Measurements from ENCODE around the gene ZNF189.

The ZNF189 gene

GRCh38 chr9:101421653-101422065, 23.0 kb downstream of the ZNF189 start:
- DNase-seq, result no peak

DNA sequence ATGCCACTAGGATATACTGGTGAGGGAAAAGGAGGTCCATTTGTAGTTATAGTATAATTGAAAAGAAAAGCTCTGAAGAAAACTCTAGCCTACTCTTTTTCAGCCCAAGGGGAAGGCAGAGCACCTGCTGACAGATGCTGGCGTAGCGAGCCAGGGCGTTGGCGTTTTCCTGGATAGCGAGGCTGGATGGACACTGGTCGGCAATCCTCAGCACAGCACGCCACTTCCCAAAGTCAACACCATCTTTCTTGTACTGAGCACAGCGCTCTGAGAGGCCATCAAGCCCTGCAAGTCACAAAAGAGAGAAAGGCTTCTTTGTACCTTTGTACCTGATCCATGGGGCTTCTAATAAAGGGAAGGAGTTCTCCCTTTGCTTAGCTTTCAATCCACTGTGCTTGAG, 28.7 kb downstream of the ZNF189 start:
- DNase-seq, result no peak

GRCh38 chr9:101427957-101428655, 29.5 kb downstream of the ZNF189 start:
- DNase-seq, result no peak

DNA sequence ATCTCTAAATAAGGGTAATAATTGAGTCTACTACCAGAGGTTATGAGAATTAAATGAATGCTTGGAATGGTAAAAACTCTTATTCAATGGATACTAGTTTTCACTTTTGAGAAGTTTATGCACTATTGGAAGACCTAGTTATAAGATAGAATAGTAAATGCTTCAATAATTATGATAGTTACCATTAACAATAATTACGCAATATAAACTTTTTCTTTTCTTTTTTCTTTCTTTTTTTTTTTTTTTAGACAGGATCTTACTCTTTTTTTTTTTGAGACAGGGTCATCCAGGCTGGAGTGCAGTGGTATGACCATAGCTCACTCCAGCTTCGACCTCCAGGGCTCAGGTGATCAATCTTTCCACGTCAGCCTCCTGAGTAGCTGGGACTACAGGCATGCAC, 30.3 kb downstream of the ZNF189 start:
- no peak for DNase-seq

- DNase-seq, result no peak
Observed at GRCh38 chr9:101429736-101430135, 31.1 kb downstream of the ZNF189 start.

DNA sequence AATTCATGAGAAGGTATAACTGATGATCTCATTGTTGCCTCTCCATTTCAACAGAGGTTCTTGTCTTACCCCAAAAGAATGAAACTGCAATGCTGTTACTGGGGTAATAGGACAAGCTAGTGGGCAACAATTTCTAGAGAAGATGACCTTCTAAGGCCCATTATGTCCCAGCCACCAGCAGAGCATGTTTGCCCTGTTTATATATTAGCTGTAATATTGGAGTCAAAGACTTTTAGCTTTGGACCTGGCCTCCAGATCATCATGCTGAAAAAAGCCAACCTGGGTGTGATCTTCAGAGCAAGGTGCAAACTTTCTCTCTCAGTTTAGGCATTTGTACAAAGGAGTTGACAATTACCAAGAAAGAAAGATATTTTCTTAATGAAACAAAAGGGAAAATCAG, 33.5 kb downstream of the ZNF189 start:
- DNase-seq, result no peak

GRCh38 chr9:101432740-101433139, 34.1 kb downstream of the ZNF189 start:
- DNase-seq, result no peak

DNA sequence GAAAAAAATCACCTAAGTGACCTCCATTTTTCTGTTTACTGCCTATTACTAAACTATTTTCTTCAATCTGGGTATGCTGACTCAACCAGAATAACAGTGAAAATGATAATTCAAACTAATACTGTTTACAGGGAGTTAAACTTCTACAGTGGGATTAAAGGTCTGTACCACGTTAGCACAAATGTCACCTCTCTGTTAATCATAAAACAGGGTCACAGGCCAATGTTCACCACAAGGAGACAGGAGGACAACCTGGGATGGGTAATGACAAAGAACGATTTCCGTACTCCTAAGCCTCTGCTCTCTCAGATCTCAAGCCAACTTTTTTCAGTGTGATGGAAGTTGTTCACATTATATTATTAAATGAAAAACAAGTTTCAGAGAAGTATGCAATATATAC, 34.6 kb downstream of the ZNF189 start:
- no peak for DNase-seq

DNA sequence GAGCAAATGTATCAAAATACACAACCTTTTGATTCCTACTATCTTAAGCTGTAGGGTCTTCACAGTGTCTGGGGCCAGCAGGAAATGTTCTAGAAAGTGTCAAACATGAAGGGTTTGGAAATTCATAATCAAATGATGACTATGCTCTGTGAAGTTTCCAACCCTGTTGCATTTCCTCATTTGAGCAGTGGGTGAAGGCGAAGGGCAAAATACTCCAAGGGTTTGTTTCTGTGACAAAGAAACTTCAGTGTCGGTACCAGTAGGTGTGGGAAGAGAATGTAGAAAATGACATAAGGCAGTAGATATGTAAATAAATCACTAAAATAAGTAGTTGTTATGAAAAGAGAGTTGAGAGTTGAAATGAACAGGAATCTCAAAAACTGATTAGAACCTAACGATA, 36.3 kb downstream of the ZNF189 start:
- no peak for DNase-seq

DNA sequence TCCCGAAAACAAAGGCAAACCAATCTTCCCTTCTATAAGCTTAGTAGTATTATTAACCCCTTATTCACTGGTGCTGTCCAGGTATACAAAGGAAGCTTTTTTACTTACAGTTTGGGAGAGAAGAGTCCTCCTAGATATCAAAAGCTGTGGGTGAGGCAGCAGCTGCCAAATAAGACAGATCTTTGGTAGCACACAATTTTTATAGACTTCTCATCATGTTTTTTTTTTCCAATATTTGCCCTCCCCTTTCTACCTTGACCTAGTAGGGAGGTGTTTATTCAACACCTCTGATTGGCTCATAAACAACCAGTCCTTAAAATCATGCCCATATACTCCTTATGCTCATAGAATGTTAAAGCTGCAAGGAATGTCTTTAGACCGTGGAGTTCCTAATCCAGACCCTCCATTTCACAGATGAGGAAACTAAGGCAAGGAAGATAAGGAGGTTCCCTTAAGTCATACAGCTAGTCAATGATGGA, 37.0 kb downstream of the ZNF189 start, which contains the start of gene ALDOB:
Gene ALDOB, minus strand, starts transcription at position 174 of the 479 bp plus-strand sequence. CDS start 4,887 bp downstream, outside the sequence.
- no peak for DNase-seq

DNA sequence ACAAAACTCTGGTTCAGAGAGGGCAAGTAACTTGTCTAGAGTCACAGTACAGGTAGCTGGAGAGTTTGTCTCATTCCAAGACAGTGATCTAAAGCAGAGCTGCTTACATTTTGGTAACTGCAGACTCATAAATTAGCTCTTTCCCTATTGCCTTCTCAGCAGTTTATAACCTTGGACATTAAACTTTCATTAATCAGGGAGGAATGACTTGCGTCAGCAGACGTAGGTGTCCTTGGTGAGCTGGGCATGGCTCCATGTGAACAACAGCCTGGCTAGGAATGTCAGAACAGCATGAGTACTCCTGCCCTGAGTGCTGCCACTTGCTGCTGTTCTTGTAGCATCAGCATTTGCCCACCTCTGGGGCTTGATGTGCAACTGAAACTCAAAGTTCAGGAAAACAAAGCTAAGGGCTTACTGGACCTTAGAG, 39.2 kb downstream of the ZNF189 start:
- no peak for DNase-seq

GRCh38 chr9:101438523-101438922, 39.9 kb downstream of the ZNF189 start:
- no peak for DNase-seq

DNA sequence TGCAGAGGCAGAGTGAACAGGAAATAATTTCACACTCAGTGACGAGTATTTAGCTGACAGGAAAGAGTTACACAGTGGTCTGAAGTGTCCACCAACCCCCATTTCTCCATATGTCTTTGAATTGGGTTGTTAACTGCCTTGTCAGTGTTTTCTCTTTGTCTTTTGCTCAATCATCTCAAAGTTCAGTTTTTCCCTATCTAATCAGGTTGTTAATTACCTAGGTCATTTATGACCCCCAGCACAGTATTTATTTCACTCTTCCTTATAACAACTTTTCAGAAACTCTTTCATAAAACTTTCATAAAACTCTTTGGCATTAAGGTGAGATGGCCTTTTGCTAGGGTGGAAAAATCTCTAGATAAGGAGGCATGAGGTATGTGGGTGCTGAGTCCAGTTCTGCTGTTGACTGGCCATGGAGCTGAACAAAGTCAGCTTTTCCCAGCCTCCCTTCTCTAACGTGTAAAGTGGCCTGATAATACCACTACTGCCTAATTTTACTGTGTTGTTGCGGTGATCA, 42.1 kb downstream of the ZNF189 start:
- DNase-seq, result no peak

DNA sequence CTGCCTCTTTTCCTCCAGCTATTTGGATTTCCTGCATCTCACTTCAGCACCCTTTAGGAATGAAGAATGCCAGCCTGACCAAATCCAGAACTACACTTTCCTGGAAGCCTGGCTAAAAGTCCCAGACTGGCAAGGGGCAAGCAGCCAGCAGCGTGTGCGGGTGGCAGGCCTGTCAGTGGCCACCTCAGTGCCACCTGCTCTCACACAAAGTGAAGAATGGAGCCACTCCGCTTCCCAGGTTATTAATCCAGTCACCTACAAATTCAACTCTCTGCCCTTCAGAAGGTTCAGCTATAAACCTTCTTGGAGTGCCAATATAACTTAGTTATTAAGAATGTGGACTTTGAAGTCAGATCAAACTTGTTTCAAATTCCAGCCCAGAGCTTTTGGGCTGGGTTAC, 43.7 kb downstream of the ZNF189 start:
- no peak for DNase-seq

DNA sequence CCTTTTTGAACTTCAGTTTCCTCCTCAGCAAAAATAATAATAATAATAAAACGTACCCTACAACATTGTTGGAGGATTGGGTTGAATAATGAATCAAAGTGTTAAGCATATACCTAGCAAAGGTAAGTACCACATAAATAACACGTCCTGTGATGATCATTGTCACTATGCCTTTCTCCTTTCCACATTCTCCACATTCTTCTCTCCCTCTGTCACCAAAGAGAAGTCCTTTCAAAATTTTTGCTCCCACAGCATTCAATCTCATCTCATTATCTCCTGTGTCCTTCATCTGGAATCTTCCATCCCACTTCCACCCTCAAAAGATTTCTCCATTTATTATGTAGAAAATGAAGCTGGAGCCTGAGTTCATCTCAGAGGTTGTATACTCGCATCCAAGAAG, 44.1 kb downstream of the ZNF189 start:
- DNase-seq, result no peak

DNA sequence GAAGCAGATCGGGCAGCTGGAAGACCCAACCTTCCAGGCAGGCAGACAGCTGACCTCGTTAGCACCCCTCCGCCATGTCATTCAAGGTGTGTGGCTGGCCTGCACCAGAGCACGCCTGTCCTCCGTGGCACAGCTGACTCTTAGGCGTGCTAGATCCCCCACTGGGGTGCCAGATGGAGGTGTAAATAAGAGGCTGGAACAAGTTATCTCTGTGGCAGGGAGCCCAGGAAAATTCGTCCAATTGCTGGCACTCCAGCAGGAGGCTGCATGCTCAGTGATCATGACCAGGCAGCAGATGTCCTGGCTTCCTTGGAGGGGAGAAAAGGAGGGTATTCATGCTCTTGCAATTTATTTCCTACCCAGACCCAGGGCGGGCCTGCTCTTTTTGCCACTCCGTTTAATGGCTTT, 44.7 kb downstream of the ZNF189 start:
- DNase-seq, result no peak

- DNase-seq, result no peak
Observed at GRCh38 chr9:101445353-101446029, 46.8 kb downstream of the ZNF189 start.

DNA sequence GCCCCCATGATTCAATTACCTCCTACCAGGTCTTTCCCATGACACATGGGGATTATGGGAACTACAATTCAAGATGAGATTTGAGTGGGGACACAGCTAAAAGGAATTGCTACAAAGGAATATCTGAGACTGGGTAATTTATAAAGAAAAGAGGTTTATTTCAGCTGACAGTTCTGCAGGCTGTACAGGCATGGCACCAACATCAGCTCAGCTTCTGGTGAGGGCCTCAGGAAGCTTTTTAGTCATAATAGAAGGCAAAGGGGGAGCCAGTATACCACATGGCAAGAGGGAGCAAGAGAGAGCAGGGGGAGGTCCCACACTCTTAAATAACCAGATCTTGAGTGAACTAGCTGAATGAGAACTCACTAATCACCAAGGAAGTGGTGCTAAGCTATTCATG, 48.1 kb downstream of the ZNF189 start:
- DNase-seq, result no peak

DNA sequence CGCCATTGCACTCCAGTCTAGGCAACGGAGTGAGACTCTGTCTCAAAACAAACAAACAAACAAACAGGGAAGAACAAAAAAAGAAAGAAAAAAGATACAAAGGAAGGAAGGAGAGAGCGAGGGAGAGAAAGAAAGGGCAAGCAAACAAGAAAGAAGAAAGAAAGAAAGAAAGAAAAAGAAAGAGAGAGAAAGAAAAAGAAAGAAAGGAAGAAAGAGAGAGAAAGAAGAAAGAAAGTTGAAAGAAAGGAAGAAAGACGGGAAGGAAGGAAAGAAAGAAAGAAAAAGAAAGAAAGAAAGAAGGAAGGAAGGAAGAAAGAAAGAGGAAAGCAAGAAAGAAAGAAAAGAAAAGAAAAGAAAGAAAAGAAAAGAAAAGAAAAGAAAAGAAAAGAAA, 50.0 kb downstream of the ZNF189 start:
- no peak for DNase-seq

- peak; percentile 33 for DNase-seq
Observed at GRCh38 chr9:101449071-101449721, 50.5 kb downstream of the ZNF189 start.

- DNase-seq, result no peak
Observed at GRCh38 chr9:101450931-101451330, 52.3 kb downstream of the ZNF189 start.

DNA sequence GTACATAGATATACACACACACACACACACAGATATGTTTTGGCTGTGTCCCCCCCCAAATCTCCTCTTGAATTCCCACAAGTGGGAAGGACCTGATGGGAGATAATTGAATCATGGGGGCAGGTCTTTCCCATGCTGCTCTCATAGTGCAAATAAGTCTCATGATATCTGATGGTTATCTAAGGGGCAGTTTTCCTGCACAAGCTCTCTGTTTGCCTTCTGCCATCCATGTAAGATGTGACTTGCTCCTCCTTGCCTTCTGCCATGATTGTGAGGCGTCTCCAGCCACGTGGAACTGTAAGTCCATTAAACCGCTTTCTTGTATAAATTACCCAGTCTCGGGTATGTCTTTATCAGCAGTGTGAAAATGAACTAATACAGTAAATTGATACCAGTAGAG, 52.8 kb downstream of the ZNF189 start:
- DNase-seq, result no peak

GRCh38 chr9:101453776-101454570, 55.3 kb downstream of the ZNF189 start:
- DNase-seq, result no peak

All from stimulated activated CD4-positive, alpha-beta T cell treated with anti-CD3 and anti-CD28 coated beads, Interleukin-4, amount 100 ng/mL, for 24 hours (primary cell).